ENCODE measurements around the gene MX2. TPM values are rescaled to one million over a fixed set of nuclear protein-coding genes. Genes with fewer than 3 reads are reported as not detected.

Gene MX2
- total and polyA plus RNA-seq, 4 donors = 0.69 to 4.7 (median 2.2) TPM

- WGBS = 65% methylated on average over 4 of the region's 4 CpGs
- H3K4me3 ChIP-seq (ENCODE audit: low read depth in 1 of 3, low read length in 3 of 3) = no peak overlapping the region
These were observed 6.9 kb downstream of the MX2 start for GRCh38 chr21:41368735-41369104.

More at GRCh38 chr21:41368735-41369104, 6.9 kb downstream of the MX2 start:
- no peaks in the 10 kb centered on the region for H3K4me1 ChIP-seq (ENCODE audit: control insufficient read depth in 4 of 4, insufficient read depth in 4 of 4, low read length in 3 of 4)
- H3K9ac ChIP-seq (ENCODE audit: low read depth in 1 of 2, low read length in 2 of 2) = peak overlapping the region in 1 of 2 donors; percentile 17
- H3K36me3 ChIP-seq (ENCODE audit: control insufficient read depth in 4 of 4, insufficient read depth in 3 of 4, low read depth in 1 of 4, low read length in 3 of 4) = no peaks in the 10 kb centered on the region
- TF ChIP-seq SP1 (IDR thresholded peaks at IDR 0.05) = no peak
- no peak for TF ChIP-seq HNF4G (IDR thresholded peaks at IDR 0.05)
- TF ChIP-seq, protein P1, sequence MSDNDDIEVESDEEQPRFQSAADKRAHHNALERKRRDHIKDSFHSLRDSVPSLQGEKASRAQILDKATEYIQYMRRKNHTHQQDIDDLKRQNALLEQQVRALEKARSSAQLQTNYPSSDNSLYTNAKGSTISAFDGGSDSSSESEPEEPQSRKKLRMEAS (IDR thresholded peaks at IDR 0.05) = no peak
- no peak for TF ChIP-seq TAF1 (conservative IDR thresholded peaks at IDR 0.05)
- TF ChIP-seq GABPA (IDR thresholded peaks at IDR 0.05 in 1 of 2, conservative IDR thresholded peaks at IDR 0.05 in 1 of 2) = no peak
- TF ChIP-seq RXRA (IDR thresholded peaks at IDR 0.05) = no peak
- no peak for TF ChIP-seq CTCF (IDR thresholded peaks at IDR 0.05; ENCODE audit: low read depth, low read length, missing input control)
- no peak for TF ChIP-seq HNF4A (conservative IDR thresholded peaks at IDR 0.05)
- TF ChIP-seq NR2F2 (IDR thresholded peaks at IDR 0.05) = no peak
- TF ChIP-seq EGR1 (IDR thresholded peaks at IDR 0.05; ENCODE audit: low read depth in 2 of 2) = no peak
- TF ChIP-seq FOXA2 (IDR thresholded peaks at IDR 0.05) = no peak
- no peak for TF ChIP-seq ATF3 (IDR thresholded peaks at IDR 0.05)
- no peak for TF ChIP-seq FOXA1 (IDR thresholded peaks at IDR 0.05)
- TF ChIP-seq ZBTB33 (IDR thresholded peaks at IDR 0.05) = no peak
- TF ChIP-seq RAD21 (IDR thresholded peaks at IDR 0.05) = no peak
- no peak for TF ChIP-seq JUND (IDR thresholded peaks at IDR 0.05)
- no peak for TF ChIP-seq YY1 (IDR thresholded peaks at IDR 0.05)
- TF ChIP-seq REST (IDR thresholded peaks at IDR 0.05) = no peak
- no peak overlapping the region for H3K27ac ChIP-seq (ENCODE audit: low read depth in 1 of 2, low read length in 2 of 2)
- H3K27me3 ChIP-seq (ENCODE audit: control insufficient read depth in 4 of 4, insufficient read depth in 4 of 4, low read length in 3 of 4) = peaks cover 0 to 3% (median 0%) of the 10 kb centered on the region in 4 donors
- DNase-seq (ENCODE audit: low spot score) = no peak
- no peaks in the 10 kb centered on the region for H3K9me3 ChIP-seq (ENCODE audit: control insufficient read depth in 4 of 4, low read length in 3 of 4)
